A549 (cell line): ENCODE results near the gene ZMIZ2. TPM values are rescaled to one million over a fixed set of nuclear protein-coding genes. Genes with fewer than 3 reads are reported as not detected.

Experiments
- ATAC-seq, 2 experiments: fragments of 200-7000 bp in 1 of 2; fragments of >200 bp in 1 of 2; cut with Nextera tagmentation in 1 of 2; cut with Tn5 transposase in 1 of 2; 3 replicates each; pipeline versions ENCODE4 v1.8.0 to v1.9.1; 2018 to 2020; ENCODE audit warnings: mild to moderate bottlenecking in 1 of 2, moderate library complexity in 1 of 2
- CTCF ChIA-PET: fragments of 300-600 bp; sonication (Branson Sonifier 250); formaldehyde crosslinking; extraction: SDS; loops from one replicate; lab custom pipeline; 2021; ENCODE audit warnings: antibody characterized with exemption, inconsistent platforms; lab: Yijun Ruan, JAX
- POLR2A ChIA-PET: fragments of 350-600 bp; formaldehyde crosslinking; extraction: SDS; loops from one replicate; lab custom pipeline; 2021; ENCODE audit warnings: antibody characterized with exemption, inconsistent platforms; lab: Yijun Ruan, JAX
- DNase-seq, 2 experiments: peaks; one replicate each; pipeline versions ENCODE4 v3.0.0 to v3.0.0-alpha.2; 2011 to 2016; ENCODE audit warnings: low read depth in 1 of 2, low spot score in 1 of 2
- FAIRE-seq: peaks from 2 replicates; lab custom pipeline; 2011; peaks lifted over from hg19 to GRCh38; lab: Jason Lieb, UNC
- H3K27ac ChIP-seq, 2 experiments: fragments of >200 bp; sonication (Bioruptor Twin); formaldehyde crosslinking; 3 replicates each; pipeline ENCODE4 v1.5.1; 2016 to 2017
- H3K4me1 ChIP-seq: fragments of >200 bp; sonication (Bioruptor Twin); formaldehyde crosslinking; 3 replicates; pipeline ENCODE4 v1.6.1; 2016
- H3K4me2 ChIP-seq: fragments of >200 bp; sonication (Bioruptor Twin); formaldehyde crosslinking; 3 replicates; pipeline ENCODE4 v1.6.1; 2016
- H3K4me3 ChIP-seq: fragments of >200 bp; sonication (Bioruptor Twin); formaldehyde crosslinking; 3 replicates; pipeline ENCODE4 v1.5.1; 2016
- H3K9me3 ChIP-seq: fragments of >200 bp; sonication (Bioruptor Twin); formaldehyde crosslinking; 3 replicates; pipeline ENCODE4 v1.6.1; 2016
- CBX2 ChIP-seq: fragments of 200-600 bp; sonication (generic); IDR thresholded peaks from 2 replicates; pipeline ENCODE4 v1.6.1; 2016; ENCODE audit warnings: low read depth, mild to moderate bottlenecking, borderline replicate concordance
- CEBPB ChIP-seq, 2 experiments: fragments of >200 bp in 1 of 2; sonication (Bioruptor Twin) in 1 of 2; formaldehyde crosslinking in 1 of 2; IDR thresholded peaks; 2 replicates each; pipeline ENCODE4 v1.6.1; 2012 to 2016
- CHD2 ChIP-seq: fragments of 150-350 bp; IDR thresholded peaks from 2 replicates; pipeline ENCODE4 v1.6.1; 2014; ENCODE audit warnings: low read length; ENCODE audit not compliant: partially characterized antibody
- CHD4 ChIP-seq: fragments of 200-600 bp; sonication (generic); IDR thresholded peaks from 2 replicates; pipeline ENCODE4 v1.6.1; 2016; ENCODE audit warnings: antibody characterized with exemption, mild to moderate bottlenecking, borderline replicate concordance
- E2F6 ChIP-seq: IDR thresholded peaks from 2 replicates; pipeline ENCODE4 v1.6.1; 2012; ENCODE audit warnings: low read depth, borderline replicate concordance
- EHMT2 ChIP-seq: fragments of 200-600 bp; sonication (generic); IDR thresholded peaks from 2 replicates; pipeline ENCODE4 v1.6.1; 2016; ENCODE audit warnings: antibody characterized with exemption, low read depth, mild to moderate bottlenecking, moderate library complexity
- EP300 ChIP-seq, 2 experiments: fragments of >200 bp; sonication (Bioruptor Twin); formaldehyde crosslinking; IDR thresholded peaks; 2 replicates in 1 of 2; 3 replicates in 1 of 2; pipeline ENCODE4 v1.6.1; 2016 to 2017
- ESRRA ChIP-seq: fragments of 150-350 bp; IDR thresholded peaks from 2 replicates; pipeline ENCODE4 v1.6.1; 2014; ENCODE audit warnings: mild to moderate bottlenecking, low read length, borderline replicate concordance
- FOSL2 ChIP-seq, 2 experiments: fragments of 450-650 bp in 1 of 2; fragments of >200 bp in 1 of 2; sonication (Bioruptor Twin) in 1 of 2; formaldehyde crosslinking; IDR thresholded peaks; 2 replicates each; pipeline versions ENCODE4 v1.5.0 to v1.6.1; 2016 to 2020; ENCODE audit warnings: mild to moderate bottlenecking in 1 of 2, moderate library complexity in 1 of 2
- HDAC2 ChIP-seq: fragments of 200-600 bp; sonication (generic); IDR thresholded peaks from 2 replicates; pipeline ENCODE4 v1.6.1; 2016
- HES2 ChIP-seq: fragments of >200 bp; sonication (Bioruptor Twin); formaldehyde crosslinking; IDR thresholded peaks from 2 replicates; pipeline ENCODE4 v1.6.1; 2016
- HMGXB4 ChIP-seq: fragments of 250-450 bp; sonication (Bioruptor Pico); IDR thresholded peaks from 2 replicates; pipeline ENCODE4 v1.5.0; 2021; ENCODE audit warnings: mild to moderate bottlenecking, moderate library complexity, borderline replicate concordance
- HOXB5 ChIP-seq: fragments of 250-450 bp; sonication (Bioruptor Pico); IDR thresholded peaks from 2 replicates; pipeline ENCODE4 v1.5.0; 2020; ENCODE audit warnings: mild to moderate bottlenecking, moderate library complexity
- JUN ChIP-seq, 2 experiments: fragments of >200 bp; sonication (Bioruptor Twin); formaldehyde crosslinking; IDR thresholded peaks; 2 replicates in 1 of 2; 3 replicates in 1 of 2; pipeline ENCODE4 v1.6.1; 2016 to 2017
- MAZ ChIP-seq: fragments of 150-350 bp; IDR thresholded peaks from 2 replicates; pipeline ENCODE4 v1.6.1; 2014; ENCODE audit warnings: antibody characterized with exemption, low read depth, low read length, borderline replicate concordance
- NR3C1 ChIP-seq: fragments of >200 bp; sonication (Bioruptor Twin); formaldehyde crosslinking; IDR thresholded peaks from 3 replicates; pipeline ENCODE4 v1.6.1; 2017
- POLR2AphosphoS2 ChIP-seq: conservative IDR thresholded peaks from 2 replicates; pipeline ENCODE4 v1.6.1; 2012; ENCODE audit warnings: low read length, improper control_type of control experiment, inconsistent platforms
- RAD21 ChIP-seq, 2 experiments: fragments of >200 bp in 1 of 2; sonication (Bioruptor Twin) in 1 of 2; formaldehyde crosslinking in 1 of 2; IDR thresholded peaks in 1 of 2; conservative IDR thresholded peaks in 1 of 2; 2 replicates in 1 of 2; 3 replicates in 1 of 2; pipeline ENCODE4 v1.6.1; 2012 to 2018; ENCODE audit warnings: inconsistent platforms in 1 of 2
- RCOR1 ChIP-seq: fragments of 150-350 bp; IDR thresholded peaks from 2 replicates; pipeline ENCODE4 v1.6.1; 2014; ENCODE audit warnings: antibody characterized with exemption, low read length, low read depth
- RFX5 ChIP-seq: fragments of 450-650 bp; IDR thresholded peaks from 2 replicates; pipeline ENCODE4 v1.7.1; 2014; ENCODE audit warnings: antibody characterized with exemption, mild to moderate bottlenecking, moderate library complexity
- RNF2 ChIP-seq: fragments of 200-600 bp; sonication (generic); IDR thresholded peaks from 2 replicates; pipeline ENCODE4 v1.6.1; 2016; ENCODE audit warnings: low read depth, mild to moderate bottlenecking, antibody characterized with exemption, moderate library complexity, borderline replicate concordance
- USF2 ChIP-seq: fragments of 450-650 bp; IDR thresholded peaks from 2 replicates; pipeline ENCODE4 v1.6.1; 2014; ENCODE audit warnings: antibody characterized with exemption
- WGBS: methylation state at CpG from one replicate; pipeline ENCODE4 v1.1.6; 2017; ENCODE audit errors: missing lambda C conversion rate; 5-methylcytosine and 5-hydroxymethylcytosine counted together
- polyA plus RNA-seq, 4 experiments: library from polyadenylated mRNA; depleted of rRNA in 3 of 4; stranded (reverse); fragments of >200 nt; fragmentation: RNase III in 1 of 4; extraction: RNeasy Plus Mini Kit Qiagen cat#74134 plus additional on column Dnase treatment in 1 of 4; gene quantifications; 2 replicates in 3 of 4; 3 replicates in 1 of 4; pipeline ENCODE4 v1.2.3, GENCODE V29; 2011 to 2017

Gene ZMIZ2
- polyA plus RNA-seq, 2 of the 4 experiments (the other 2 are of a cell fraction), result 4.3 to 21.7 TPM

- ATAC-seq (peak in 1 of 2 experiments; percentile 12; a peak in 1 of 6 replicates), FAIRE-seq (no peak)
- 75% methylated on average over 8 of the region's 8 CpGs for WGBS
- CTCF ChIA-PET, result interaction anchor here (1.0 kb wide), 1 partner anchor 78 kb away, joined by 3 read pairs; no protein-coding TSS in a partner anchor
- H3K9me3 ChIP-seq, result no peaks in the 10 kb centered on the region
- no peak overlapping the region for H3K27ac ChIP-seq
- H3K4me1 ChIP-seq, result no peaks in the 10 kb centered on the region
- POLR2A ChIA-PET, result no interaction called here
- no peak overlapping the region for H3K4me2 ChIP-seq
- H3K4me3 ChIP-seq, result no peak overlapping the region
- TF ChIP-seq CEBPB (IDR thresholded peaks at IDR 0.05) (no peak), FOSL2 (IDR thresholded peaks at IDR 0.05) (no peak), FOSL2 (CRISPR knock-in tag; IDR thresholded peaks at IDR 0.05) (no peak), JUN (IDR thresholded peaks at IDR 0.05) (peak in 1 of 2 experiments; percentile 24; a peak in 1 of 5 replicates), MAZ (no peak), HES2 (no peak), CBX2 (no peak), CHD4 (no peak)
- TF ChIP-seq, all 56 proteins: peak for 1
- no peak for DNase-seq
These were observed 20.7 kb downstream of the ZMIZ2 start for GRCh38 chr7:44769376-44769775.

GRCh38 chr7:44769776-44770294 is 21.2 kb downstream of the ZMIZ2 start:
- Histone ChIP-seq H3K27ac (no peak overlapping the region), H3K4me1 (no peaks in the 10 kb centered on the region), H3K4me3 (no peak overlapping the region), H3K9me3 (no peaks in the 10 kb centered on the region), H3K4me2 (no peak overlapping the region)
- FAIRE-seq, result no peak
- no peak for DNase-seq
- WGBS, result 57% methylated on average over 10 of the region's 10 CpGs
- TF ChIP-seq USF2 (no peak), NR3C1 (no peak), HDAC2 (no peak), E2F6 (no peak), HES2 (no peak), POLR2AphosphoS2 (no peak), HOXB5 (CRISPR knock-in tag) (no peak), EP300 (IDR thresholded peaks at IDR 0.05) (no peak), CHD2 (no peak), HMGXB4 (CRISPR knock-in tag) (no peak), JUN (IDR thresholded peaks at IDR 0.05) (no peak), RFX5 (no peak), ESRRA (no peak), EHMT2 (no peak), RAD21 (conservative IDR thresholded peaks at IDR 0.05 in 1 of 2, IDR thresholded peaks at IDR 0.05 in 1 of 2) (no peak), RCOR1 (no peak), MAZ (no peak), RNF2 (no peak)
- POLR2A ChIA-PET, result no interaction called here
- no peak for ATAC-seq
- CTCF ChIA-PET, result interaction anchor here (1.0 kb wide), 1 partner anchor 78 kb away, joined by 3 read pairs; no protein-coding TSS in a partner anchor
